T-helper 1 cell treated with Interleukin-12 subunit alpha and Interleukin-12 subunit beta and Interleukin-4 antibody, amounts not matched to agents 30 ng/mL and 1 ng/mL, for 36 hours (primary cell): Measurements from ENCODE around the gene PDE2A. TPM values are rescaled to one million over a fixed set of nuclear protein-coding genes. Genes with fewer than 3 reads are reported as not detected.

Experiments used
- intact Hi-C: fragments of 100-400 bp; cut with micrococcal nuclease; formaldehyde crosslinking; loops from one replicate; pipeline ENCODE4 v1.15.1; 2024
- total RNA-seq: library from RNA; stranded (reverse); gene quantifications from 2 replicates; pipeline ENCODE4 v1.2.3, GENCODE V29; 2022

The PDE2A gene
- total RNA-seq, 1 donor from 2014 or later, result 0.81 TPM

DNA sequence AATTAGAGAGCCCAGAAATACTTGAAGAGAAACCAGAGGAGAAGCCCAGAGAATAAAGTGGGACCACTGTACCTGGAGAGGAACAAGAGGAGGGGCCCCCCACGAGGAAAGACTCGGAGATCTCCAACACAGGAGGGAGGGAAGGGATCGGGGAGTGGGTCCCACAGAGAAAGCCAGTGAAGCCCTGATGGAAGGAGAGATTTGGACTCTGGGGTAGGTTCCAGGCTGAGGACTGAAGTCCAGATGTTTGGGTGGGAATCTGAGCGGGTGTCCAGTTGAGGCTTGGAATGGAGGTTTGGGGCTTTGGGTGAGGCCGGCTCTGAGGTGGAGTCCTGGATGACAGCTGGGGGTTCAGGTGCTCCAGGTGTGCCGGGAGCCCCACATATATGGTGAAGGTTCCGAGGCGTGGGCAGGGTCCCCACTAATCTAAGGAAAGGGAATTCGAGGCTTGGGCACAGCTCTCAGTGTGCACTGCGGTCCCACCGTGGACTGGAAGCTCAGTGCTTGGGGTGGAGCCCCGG lies 32.6 kb downstream of the PDE2A start:
- intact Hi-C loops, result loop anchor here (2.0 kb wide), 1 partner anchor 35 kb away; no protein-coding TSS in a partner anchor

DNA sequence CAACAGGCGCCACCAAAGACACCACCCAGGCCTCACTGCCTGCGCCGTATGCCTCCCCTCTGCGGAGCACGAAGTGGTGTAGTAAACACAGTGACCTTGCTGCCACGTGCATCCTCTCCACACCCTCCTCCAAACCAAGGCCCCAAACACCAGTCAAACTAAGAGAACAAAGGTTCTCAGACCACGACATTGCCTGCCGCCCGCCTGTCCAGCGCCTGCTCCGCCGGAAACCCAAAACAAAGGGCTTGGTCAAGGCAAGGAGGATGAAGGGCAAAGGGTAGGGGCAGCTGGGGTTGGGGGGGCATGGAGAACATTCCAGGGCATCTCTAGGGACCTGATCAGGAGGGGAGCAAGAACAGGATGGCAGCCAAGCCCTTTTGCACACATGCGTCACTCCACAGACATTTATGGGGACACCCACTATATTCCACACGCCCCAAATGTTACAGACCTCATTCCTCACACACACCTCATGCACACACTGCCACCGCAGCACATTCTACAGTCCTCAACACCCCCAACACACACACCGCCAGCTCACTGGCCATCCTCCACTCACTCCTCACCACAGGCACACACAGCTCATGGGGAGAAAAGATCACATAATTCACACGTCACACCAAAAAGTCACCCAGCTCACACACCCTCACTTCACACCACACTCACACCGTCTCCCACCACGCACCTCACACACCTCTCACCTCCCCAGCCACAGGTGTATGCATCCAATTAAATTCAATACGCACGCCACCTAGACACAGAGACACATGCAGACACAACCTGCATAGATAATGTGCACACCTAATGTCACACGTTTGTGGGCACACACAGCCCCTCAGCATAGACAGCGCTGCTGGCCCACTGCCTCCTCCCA lies 34.5 kb downstream of the PDE2A start:
- intact Hi-C loops, result no loop called here

DNA sequence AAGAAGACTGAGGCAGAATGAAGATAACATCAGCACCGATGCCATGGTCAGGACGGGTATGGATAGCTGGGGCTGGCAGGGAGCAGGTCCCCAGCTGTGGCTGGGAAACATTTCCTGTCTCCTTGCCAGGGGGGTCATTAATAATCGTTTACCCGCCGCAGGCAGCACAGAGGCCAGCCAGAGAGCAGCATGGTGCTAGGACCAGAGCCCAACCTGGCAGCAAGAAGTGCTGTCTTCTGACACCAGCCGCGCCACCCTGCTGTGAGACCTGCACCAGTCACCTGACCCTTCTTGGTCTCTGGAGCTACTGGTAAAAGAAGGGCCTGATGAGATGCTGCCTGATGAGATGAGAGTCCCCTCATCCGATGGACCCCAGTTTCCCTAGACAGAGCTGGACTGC lies 36.3 kb downstream of the PDE2A start:
- intact Hi-C loops, result no loop called here

DNA sequence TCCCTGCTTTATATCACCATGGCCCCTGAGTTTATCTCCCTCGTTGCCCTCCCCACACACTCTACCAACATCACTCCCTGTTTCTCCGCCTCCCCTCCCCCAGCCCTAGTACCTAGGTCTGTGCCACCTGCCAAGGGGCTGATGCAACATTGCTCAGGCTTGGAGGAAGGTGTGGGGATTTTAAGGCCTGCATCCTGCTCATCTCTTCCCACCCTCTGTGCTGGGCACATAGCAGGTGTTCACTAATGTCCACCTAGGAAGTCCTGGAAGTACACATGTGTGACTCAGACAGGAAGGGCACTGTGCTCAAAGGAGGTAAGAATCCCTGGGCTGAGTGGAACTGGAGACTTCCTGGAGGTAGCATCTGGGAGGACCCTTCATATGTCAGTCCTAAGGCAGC lies 37.0 kb downstream of the PDE2A start:
- intact Hi-C loops, result no loop called here

DNA sequence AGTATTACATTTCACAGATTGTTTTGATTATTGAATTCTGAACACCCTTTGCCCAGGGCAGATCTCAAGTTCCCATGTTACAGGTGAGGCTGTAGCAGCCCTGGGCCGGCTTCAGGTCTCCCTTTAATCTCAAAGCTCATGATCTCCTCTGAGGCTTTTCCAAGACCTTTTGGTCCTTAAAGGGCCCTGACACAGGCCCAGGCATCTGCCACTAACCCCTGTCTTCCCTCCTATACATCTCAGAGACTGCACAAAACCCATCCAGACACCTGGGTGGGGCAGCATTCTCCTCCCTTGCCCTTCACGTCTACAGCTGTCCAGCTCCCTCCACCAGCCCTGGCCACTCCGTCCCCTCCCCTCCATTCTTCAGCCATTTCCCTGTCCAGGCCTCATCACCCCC lies 37.8 kb downstream of the PDE2A start:
- intact Hi-C loops, result no loop called here

DNA sequence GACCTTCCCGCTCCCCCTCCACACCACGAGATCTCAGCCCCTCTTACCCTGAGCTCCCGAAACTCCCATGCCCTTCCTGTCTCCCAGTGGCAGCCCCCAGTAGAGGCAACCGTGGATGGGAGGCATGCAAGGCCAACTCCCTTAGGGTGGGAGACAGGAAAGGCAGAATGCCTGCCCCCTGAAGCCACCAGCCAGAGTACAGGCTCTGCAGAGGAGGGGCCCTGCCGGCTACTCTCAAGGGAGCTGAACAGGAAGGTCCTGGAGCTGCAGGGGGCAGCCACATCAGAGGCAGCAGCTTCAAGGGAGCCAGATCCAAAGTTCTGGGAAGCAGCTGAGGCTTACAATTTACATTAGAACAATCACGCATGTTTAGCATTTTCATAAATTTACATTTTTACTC lies 38.3 kb downstream of the PDE2A start:
- intact Hi-C loops, result no loop called here

DNA sequence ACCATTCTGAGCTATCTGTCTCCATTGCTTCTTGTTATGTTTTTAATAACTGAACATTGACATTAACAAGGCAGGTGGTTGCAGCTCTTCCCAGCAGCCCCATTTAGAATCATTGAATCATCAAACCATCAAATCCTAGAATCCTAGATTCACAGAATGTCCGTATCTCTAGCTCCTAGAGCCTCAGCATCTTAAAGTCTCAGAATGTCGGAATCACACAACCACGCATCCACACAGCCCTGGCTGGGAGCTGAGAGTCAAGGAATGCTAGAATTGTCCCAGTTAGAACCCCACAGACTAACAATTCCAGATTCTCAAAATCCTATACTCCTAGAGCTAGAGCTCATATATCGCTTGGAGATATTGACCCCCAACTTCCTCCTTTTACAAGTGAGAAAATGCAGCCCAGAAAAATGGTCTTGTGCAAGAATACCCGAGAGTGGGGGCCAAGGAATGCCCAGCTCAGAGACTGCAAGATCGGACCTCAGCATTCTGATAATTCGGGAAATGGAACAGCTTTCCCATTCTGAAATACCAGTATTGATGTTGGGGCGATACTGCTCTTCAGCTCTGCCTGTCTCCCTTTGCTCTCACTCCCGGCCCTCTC lies 38.8 kb downstream of the PDE2A start:
- intact Hi-C loops, result no loop called here

DNA sequence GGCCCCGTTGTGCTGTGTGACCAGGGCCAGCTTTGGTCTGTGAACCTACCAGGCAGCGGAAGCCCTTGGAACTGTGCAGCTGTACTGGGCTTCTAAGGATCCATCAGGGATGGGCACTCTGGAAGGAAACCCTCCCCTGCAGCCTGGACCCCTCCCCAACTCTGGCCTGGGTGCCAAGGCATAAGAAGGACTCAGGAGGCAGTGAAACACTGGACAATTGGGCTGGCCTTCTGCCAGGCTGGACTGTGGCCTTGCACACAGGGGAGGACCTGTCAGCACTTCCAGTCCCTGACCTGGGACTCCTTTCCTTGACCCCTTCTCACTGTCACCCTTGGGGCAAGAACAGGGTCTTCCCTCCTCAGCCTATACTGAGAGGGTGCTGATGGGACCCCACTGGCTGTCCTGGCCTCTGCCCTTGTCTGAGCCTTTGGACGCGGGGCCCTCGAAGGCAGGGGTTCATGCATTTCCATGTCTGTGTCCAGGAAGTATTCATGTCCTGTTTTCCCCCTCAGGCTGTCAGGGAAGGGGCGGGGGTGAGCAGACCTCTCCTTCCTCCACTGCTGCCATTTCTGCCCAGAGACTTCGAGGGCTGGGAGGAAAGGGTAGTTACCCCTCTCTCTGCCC lies 39.6 kb downstream of the PDE2A start:
- intact Hi-C loops, result no loop called here

DNA sequence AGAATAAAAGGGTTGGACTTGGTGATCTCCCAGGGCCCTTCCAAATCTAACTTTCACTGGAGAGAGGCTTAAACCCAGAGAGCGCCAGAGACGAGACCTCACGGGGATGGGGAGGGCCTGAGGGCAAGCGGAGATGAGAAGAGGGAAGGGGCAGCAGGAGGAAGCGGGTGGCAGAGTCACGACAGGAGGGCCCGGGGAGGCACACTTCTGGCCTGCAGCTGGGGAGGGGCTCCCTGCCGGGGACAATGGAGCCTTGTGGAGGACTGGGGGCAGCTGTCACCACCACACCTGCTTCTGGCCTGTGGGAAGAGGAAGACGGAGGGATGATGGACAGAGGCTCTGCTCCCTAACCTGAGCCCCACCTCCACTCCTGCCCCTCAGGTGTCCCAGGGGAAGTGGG lies 40.2 kb downstream of the PDE2A start:
- intact Hi-C loops, result no loop called here

DNA sequence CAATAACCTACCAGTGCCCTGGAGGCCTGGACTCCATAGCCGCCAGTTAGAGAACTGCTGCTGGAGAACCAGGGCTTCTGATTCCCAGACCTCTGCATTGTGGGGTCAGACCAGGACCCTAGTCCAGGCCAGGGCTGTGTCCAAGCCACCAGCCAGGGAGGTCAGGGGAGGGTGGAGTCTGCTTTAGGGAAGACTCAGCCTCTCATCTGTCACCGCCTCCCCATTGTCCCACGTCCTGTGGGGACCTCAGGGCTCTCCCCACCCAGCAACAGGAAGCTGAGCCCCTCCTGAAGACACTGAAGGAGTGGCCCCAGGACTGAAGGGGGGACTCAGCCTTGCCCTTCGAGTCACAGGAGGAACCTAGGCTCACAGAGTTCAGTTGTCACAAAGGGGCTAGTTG lies 41.2 kb downstream of the PDE2A start:
- intact Hi-C loops, result no loop called here

DNA sequence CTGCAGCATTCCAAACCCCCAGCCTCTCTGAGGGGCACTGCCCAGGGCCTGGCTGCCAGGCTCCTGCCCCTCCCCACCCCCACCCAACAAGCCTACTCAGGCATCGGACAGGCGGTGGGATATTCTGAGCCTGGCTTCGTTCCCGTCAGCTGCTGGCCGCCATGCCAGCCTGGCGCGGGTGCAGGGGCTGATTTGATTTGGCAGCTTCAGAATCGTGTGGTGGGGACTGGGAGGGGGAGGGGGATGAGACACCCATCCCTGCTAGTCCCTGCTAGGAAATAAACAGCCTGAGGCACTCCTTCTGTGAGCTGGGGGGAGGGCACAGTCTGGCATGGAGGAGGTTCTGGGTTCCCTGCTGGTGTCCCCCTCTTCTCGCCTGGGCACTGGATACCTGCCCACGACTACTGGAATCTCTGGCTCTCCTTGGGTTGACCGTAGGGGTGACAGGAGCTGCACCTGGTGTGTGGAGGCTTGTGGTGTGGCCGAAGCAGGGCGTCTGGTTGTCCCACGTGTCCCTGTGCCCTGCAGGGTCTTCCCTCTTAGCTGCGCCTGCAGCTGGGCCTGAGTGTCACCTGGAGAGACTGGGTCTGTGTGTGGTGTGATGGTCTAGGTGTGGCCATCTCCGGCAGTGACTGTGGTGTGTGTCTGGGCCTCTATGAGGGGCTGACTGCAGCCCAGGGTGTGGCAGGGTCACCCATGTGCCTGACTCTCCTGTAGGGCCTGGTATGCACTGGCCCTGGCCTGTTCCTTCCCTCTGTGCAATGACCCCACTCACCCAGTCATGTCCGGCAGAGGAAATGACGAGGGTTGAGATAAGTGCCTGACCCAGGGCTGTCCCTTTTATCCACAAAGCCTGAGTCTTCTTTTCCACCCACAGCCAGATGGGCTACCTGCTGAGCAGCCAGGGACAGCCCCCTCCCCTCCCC lies 42.2 kb downstream of the PDE2A start:
- intact Hi-C loops, result no loop called here

DNA sequence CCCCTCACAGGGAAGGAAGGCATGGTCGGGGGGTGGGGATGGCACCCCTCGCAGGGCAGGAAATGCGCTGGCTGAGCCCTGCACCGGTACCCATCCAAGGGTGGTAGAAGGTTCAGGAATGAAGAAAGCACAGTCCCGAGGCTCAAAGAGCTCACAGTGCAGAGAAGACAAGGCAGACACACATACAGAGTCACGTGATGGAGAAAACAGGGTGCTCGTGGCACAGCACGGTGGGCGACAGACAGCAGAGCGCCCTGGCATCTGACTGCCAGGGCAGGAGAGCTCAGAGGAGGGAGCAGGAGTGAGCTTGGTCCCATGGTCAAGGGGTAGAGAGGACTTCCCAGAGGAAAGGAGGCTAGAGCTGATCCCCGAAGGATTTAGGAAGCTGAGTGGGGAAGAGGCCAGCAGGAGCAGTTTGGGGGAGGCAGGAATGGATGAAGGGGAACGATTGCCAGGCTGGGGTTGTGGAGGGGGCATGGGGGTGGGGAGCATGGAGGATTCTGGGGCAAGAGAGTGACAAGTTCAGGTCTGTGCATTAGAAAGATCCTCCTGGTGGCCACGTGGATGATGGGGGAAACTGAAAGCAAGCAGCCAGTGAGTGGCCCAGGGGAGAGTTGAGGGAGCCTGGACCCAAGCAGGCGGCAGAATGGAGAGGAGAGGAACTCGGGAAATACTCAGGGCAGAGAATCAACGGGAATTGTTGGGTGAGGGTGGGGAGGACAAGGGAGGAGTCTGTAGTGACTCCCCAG lies 43.9 kb downstream of the PDE2A start:
- intact Hi-C loops, result no loop called here

DNA sequence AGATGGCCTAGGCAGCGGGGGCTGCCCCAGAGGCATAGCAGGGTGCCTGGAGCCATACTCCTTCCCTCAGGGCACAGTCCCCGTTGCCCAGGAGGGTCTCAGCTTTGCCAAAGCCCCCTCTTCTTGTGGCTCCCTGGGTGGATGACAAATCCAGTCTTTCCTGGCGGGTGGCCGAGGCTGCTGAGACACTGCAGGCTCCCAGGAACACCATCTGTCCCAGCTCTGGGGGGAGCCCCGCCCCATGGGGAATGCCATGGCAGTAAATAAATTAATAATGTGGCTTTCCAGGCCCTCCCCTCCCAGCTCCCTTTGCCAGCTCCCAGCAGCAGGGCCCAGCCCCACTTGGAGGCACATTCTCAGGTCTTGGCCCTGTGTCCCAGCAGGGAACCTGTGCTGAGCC lies 45.0 kb downstream of the PDE2A start:
- intact Hi-C loops, result no loop called here

DNA sequence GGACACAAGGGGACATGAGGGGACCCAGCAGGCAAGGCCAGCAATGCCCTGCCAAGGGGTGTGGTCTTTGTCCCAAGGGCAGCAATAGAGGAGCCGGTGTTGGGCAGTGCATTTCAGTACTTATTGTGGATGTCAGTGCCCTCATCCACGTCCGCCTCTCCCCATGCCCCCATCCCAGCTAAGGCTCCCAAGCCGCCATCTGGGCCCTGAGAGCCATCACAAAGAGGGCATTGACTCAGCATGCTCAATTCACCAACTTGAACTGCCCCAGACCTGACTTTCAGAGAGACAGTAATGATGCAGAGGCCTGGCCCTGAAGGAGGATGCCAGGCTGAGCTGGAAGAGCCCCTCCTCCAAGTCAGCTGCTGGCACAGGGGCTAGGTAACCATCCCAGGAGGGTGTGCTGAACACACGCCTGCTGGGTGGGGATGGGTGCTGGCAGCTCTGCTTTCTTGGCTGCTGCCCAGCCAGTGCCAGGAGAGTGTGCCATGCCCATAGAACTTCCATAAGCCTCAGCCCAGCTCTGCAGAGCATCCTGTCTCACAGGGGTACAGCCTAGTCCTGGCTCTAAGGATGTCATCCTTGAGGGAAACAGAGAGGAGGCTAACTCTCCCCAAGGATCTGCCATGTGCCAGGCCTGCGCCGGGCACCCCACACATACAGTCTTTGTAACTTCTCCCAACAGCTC lies 46.5 kb downstream of the PDE2A start:
- intact Hi-C loops, result no loop called here

DNA sequence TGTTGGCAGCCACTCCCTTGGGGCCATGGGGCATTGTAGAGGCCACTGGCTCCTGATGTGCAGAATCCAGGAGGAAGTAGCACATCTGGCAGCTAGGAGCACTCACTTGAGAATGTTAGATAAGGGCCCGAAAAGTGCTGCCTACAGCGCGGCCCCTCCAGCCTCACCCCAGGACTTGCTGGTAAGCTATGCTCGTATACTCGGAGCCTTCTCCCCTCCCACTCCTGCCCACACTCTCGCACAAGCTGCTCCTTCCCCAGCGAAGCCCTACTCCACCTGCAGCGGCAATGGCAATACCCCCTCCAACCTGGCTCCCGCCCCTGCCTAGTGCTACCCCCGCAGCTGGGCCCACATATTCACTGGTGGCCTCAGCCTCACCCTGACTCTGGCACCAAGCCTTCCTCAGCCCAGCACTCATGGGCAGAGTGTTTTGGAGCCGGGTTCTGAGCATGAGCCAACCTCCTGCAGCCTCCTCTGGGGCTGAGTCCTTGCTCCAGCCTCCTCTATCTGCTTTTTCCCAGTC lies 47.7 kb downstream of the PDE2A start:
- intact Hi-C loops, result no loop called here

DNA sequence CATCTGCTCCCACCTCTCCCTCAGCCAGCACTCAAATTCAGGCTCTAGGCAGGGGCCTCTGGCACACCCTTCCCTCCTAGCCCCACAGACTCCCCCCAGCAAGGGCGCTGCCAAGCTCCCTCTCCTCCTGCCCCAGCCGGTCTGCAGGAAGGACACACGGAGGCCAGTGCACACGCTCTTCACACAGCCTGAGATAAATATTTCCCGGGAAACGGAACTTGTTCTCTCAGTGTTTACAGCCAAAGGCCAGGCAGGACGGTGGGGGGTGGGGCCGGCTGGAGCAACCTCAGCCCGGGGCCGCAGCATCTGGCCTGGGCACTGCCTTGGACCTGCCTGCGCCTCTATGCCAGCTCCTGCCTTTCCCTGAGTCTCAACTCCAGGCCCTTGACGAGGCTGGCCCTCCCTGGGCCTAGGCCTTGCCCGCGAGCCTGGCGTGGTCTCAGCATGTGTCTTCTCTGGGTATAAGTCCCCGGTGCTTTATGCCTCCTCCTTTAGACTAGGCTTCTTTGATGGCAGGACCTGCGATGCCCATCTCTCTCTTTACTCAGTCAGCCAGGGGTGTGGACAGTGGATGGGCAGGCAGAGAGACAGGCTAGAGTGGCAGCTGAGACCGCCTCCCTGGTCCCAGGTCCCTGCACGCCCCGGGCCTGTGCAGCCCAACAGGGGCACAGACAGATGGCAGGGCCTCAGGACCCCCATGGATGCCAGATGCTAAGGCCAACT lies 48.4 kb downstream of the PDE2A start:
- intact Hi-C loops, result no loop called here

DNA sequence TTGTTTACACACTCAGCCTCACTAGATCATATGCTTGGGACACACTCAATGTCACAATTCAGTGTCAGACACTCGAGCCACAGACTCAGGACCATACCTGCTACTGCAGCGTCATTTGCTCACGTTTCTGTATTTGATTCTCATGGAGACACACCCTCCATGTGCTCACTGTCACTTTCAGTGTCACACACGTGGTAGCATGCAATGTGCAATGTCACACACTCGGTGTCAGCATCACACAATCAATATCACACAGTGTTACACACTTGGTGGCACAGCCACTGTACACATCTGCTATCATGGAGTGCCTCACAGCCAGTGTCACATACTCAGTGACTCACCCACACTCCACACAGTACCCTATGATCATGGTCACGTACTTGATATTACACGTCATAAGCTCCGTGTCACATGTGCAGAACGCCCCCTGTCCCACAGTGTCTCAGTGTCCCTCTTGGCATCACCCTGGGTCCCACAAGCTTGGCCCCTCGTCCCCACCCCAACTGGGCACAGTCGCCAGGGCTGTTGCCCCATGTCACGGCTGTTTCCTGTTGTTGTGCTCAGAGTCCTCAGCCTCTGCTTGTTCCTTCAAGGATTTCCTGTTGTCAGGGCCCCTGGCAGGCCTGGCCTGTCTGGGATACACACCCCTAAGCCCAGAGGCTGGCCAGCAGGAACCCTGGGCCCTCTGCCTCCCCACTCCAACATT lies 49.6 kb downstream of the PDE2A start:
- intact Hi-C loops, result loop anchor here (5.0 kb wide), 1 partner anchor 37 kb away; no protein-coding TSS in a partner anchor

DNA sequence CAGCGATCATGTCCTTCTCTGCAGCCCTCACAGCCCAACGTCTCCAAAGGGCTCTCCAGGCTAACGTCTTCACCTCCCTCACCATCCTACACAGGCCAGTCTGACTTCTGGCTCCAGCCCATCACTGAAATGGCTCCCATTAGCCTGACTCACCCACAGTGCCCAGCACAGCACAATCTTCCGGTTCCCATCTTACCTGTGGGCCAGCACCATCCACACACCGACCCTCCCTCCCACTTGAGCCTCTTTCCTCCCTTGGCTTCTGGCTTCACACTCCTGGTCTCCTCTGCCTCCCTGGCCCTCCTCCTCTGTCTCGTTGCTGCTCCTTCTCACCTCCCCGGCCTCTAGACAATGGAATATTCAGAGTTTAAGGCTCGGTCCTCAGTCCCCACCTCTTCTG lies 51.2 kb downstream of the PDE2A start:
- intact Hi-C loops, result loop anchor here (5.0 kb wide), 1 partner anchor 36 kb away; no protein-coding TSS in a partner anchor
